ENCODE results near the gene TNP2. TPM values are rescaled to one million over a fixed set of nuclear protein-coding genes. Genes with fewer than 3 reads are reported as not detected.

TNP2 gene
- total and polyA plus RNA-seq, 12 donors: not detected

DNA sequence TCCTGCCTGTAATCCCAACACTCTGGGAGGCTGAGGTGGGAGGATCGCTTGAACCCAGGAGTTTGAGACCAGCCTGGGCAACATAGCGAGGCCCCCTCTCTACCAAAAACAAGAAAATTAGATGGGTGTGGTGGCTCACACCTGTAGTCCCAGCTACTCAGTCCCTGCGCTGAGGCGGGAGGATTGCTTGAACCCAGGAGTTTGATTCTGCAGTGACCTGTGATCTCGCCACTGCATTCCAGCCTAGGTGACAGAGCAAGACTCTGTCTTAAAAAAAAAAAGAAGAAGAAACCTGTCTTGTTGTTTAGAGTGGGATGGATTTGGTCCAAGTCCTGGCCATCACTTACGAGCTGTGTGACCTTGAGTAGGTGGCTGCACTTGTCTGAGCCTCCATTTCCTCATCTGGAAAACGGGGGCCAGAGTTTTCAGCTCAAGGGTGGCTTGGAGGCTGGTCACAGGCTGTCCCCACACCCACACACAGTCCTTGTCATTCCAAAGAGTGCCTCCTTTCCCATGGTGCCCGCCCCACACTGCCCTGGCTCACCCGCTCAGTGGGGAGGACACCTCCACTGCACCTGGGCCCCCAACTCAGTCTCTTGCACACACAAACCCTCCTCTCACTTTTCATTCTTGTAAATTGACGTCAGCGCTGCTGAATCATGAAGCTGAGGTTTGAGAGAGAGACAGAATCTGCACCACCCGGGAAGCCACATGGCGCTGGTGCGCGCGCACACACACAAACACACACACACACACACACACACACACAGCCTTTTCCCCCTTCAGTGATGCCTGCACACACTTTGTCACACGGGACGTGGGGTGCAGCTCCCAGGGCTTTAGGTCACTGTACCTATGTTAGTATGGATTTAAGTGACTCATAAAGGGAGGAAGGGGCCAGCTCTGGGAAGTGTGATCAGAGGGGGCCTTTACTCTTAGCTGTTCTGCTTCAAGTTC is 17.3 kb downstream of the TNP2 start:
- peaks cover 0 to 12% of the 10 kb centered on the region in 2 donors for H3K4me1 ChIP-seq (replicated peaks in 1 of 2)
- no peaks in the 10 kb centered on the region for H3K27me3 ChIP-seq
- no peaks in the 10 kb centered on the region for H3K9me3 ChIP-seq (replicated peaks in 1 of 3)
- intact Hi-C loops (cut with DNase I): loop anchor here (10.0 kb wide), 2 partner anchors 103 to 117 kb away; no protein-coding TSS in a partner anchor
- H3K4me3 ChIP-seq: no peak overlapping the region
- TF ChIP-seq, protein P1, sequence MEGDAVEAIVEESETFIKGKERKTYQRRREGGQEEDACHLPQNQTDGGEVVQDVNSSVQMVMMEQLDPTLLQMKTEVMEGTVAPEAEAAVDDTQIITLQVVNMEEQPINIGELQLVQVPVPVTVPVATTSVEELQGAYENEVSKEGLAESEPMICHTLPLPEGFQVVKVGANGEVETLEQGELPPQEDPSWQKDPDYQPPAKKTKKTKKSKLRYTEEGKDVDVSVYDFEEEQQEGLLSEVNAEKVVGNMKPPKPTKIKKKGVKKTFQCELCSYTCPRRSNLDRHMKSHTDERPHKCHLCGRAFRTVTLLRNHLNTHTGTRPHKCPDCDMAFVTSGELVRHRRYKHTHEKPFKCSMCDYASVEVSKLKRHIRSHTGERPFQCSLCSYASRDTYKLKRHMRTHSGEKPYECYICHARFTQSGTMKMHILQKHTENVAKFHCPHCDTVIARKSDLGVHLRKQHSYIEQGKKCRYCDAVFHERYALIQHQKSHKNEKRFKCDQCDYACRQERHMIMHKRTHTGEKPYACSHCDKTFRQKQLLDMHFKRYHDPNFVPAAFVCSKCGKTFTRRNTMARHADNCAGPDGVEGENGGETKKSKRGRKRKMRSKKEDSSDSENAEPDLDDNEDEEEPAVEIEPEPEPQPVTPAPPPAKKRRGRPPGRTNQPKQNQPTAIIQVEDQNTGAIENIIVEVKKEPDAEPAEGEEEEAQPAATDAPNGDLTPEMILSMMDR (IDR thresholded peaks at IDR 0.05): no peak
- no peak for TF ChIP-seq POLR2A (IDR thresholded peaks at IDR 0.05)
- 79 to 85% (median 82%) methylated on average over 16 to 18 of the region's 18 CpGs for WGBS, 4 donors
- no peak for DNase-seq
- no peak overlapping the region for H3K27ac ChIP-seq
- no peaks in the 10 kb centered on the region for H3K36me3 ChIP-seq (replicated peaks in 1 of 2)

- TF ChIP-seq, protein P1 (IDR thresholded peaks at IDR 0.05): no peak
- TF ChIP-seq POLR2A (IDR thresholded peaks at IDR 0.05): no peak
- intact Hi-C loops (cut with DNase I): loop anchor here (10.0 kb wide), 2 partner anchors 104 to 116 kb away; no protein-coding TSS in a partner anchor
- no peak overlapping the region for H3K4me3 ChIP-seq
- no peaks in the 10 kb centered on the region for H3K9me3 ChIP-seq (replicated peaks in 1 of 3)
- WGBS, 4 donors: 94 to 97% (median 96%) methylated on average over 10 of the region's 10 CpGs
- no peaks in the 10 kb centered on the region for H3K36me3 ChIP-seq (replicated peaks in 1 of 2)
- DNase-seq: no peak
- H3K27ac ChIP-seq: no peak overlapping the region
- H3K4me1 ChIP-seq (replicated peaks in 1 of 2): peaks cover 0 to 12% of the 10 kb centered on the region in 2 donors
- no peaks in the 10 kb centered on the region for H3K27me3 ChIP-seq
These were observed 18.2 kb downstream of the TNP2 start for GRCh38 chr16:11250786-11251524.

DNA sequence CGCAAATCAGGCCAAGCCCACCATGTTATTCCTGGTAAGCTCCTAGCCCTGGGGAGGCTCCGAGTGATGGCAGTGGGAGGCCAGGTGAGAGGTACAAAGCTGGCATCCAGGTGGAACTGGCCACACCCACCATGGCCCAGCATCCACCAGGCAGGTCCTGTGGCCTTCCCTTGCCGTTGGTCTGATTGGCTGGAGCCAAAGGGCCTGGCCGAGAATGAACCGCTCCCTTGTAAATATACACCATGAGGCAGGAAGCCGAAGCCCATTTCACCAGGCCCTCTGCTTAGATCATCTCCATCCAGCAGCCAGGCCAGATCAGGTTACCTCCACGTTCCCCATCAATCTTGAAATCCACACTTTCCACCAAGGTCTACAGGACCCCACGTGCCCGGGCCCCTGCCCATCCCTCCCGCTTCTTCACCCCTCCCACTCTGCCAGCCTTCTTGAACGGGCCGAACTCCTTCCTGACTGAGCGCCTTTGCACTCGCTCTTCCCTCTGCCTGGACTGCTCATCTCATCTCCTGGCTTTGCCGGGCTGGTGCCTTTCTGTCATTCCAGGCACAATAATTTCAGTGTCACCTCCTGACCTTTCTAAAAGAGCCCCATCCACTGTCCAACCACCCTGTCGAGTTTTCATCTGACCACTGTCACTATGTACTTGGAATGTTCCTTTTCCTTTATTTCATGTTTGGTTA is 18.9 kb downstream of the TNP2 start:
- intact Hi-C loops (cut with DNase I): loop anchor here (10.0 kb wide), 2 partner anchors 105 to 115 kb away; no protein-coding TSS in a partner anchor
- Histone ChIP-seq H3K36me3 (replicated peaks in 1 of 2) (no peaks in the 10 kb centered on the region), H3K4me1 (replicated peaks in 1 of 2) (peaks cover 0 to 8% of the 10 kb centered on the region in 2 donors), H3K9me3 (replicated peaks in 1 of 3) (no peaks in the 10 kb centered on the region), H3K27me3 (no peaks in the 10 kb centered on the region), H3K27ac (no peak overlapping the region), H3K4me3 (no peak overlapping the region)
- TF ChIP-seq, protein P1 (IDR thresholded peaks at IDR 0.05): no peak
- TF ChIP-seq POLR2A (IDR thresholded peaks at IDR 0.05): no peak
- WGBS, 4 donors: 63 to 83% (median 77%) methylated on average over 10 to 16 of the region's 16 CpGs
- DNase-seq: no peak
